K562 (cell line): Measurements from ENCODE around the gene SPCS3. TPM values are rescaled to one million over a fixed set of nuclear protein-coding genes. Genes with fewer than 3 reads are reported as not detected.

Source experiments
- ATAC-seq: fragments of 200-7000 bp; cut with Tn5 transposase; 3 replicates; pipeline ENCODE4 v1.9.1; 2020; ENCODE audit warnings: moderate library complexity
- BruUV-seq: library from RNA; stranded (reverse); fragments of 400-500 nt; replicated peaks from 2 replicates; lab custom pipeline; 2021; lab: Mats Ljungman, UMichigan
- CTCF ChIA-PET: fragments of 300-600 bp; formaldehyde crosslinking; extraction: SDS; loops from one replicate; lab custom pipeline; 2021; ENCODE audit warnings: low intra/inter-chr PET ratio; lab: Yijun Ruan, JAX
- POLR2A ChIA-PET: fragments of 300-600, 350-650 bp; sonication (Branson Sonifier 250); formaldehyde crosslinking; extraction: SDS; loops from one replicate; lab custom pipeline; 2021; ENCODE audit warnings: antibody characterized with exemption, inconsistent platforms; lab: Yijun Ruan, JAX
- DNase-seq, 4 experiments: peaks; one replicate each; pipeline versions ENCODE4 v3.0.0 to v3.0.0-alpha.2; 2011 to 2018; ENCODE audit warnings: low spot score in 3 of 4, mixed read lengths in 3 of 4; ENCODE audit errors: extremely low read depth in 1 of 4
- FAIRE-seq: peaks from 2 replicates; lab custom pipeline; 2011; peaks lifted over from hg19 to GRCh38; lab: Jason Lieb, UNC
- H2AFZ ChIP-seq: 2 replicates; pipeline ENCODE4 v1.6.0; 2011; ENCODE audit warnings: low read depth, low read length, control low read depth, inconsistent platforms
- H3K27ac ChIP-seq: fragments of 200-600 bp; 3 replicates; pipeline ENCODE4 v1.8.0; 2011; ENCODE audit warnings: low read depth, mild to moderate bottlenecking, control low read depth, inconsistent platforms, low read length, moderate library complexity, mixed read lengths; ENCODE audit errors: extremely low read depth
- H3K27me3 ChIP-seq, 2 experiments: fragments of 300-600 bp in 1 of 2; 2 replicates in 1 of 2; 3 replicates in 1 of 2; pipeline versions ENCODE4 v1.6.0 to v1.8.0; 2011; ENCODE audit warnings: inconsistent platforms in 2 of 2, low read length in 2 of 2, mild to moderate bottlenecking in 1 of 2, mixed read lengths in 1 of 2, moderate library complexity in 1 of 2; ENCODE audit not compliant: control insufficient read depth in 2 of 2, insufficient read depth in 2 of 2
- H3K36me3 ChIP-seq: fragments of 300-600 bp; 3 replicates; pipeline ENCODE4 v1.8.0; 2011; ENCODE audit warnings: mild to moderate bottlenecking, low read length, inconsistent platforms; ENCODE audit not compliant: control insufficient read depth, insufficient read depth
- H3K4me1 ChIP-seq, 2 experiments: fragments of 200-600 bp in 1 of 2; replicated peaks in 1 of 2; 2 replicates in 1 of 2; 3 replicates in 1 of 2; pipeline versions ENCODE4 v1.5.1 to v1.8.0; 2011; ENCODE audit warnings: inconsistent platforms in 2 of 2, low read length in 2 of 2, mild to moderate bottlenecking in 1 of 2, mixed read lengths in 1 of 2, moderate library complexity in 1 of 2; ENCODE audit not compliant: control insufficient read depth in 2 of 2, insufficient read depth in 2 of 2
- H3K4me2 ChIP-seq: 2 replicates; pipeline ENCODE4 v1.6.1; 2011; ENCODE audit warnings: low read length, control low read depth, inconsistent platforms, mixed read lengths; ENCODE audit not compliant: insufficient read depth
- H3K4me3 ChIP-seq: fragments of 200-600 bp; sonication (generic), shearing (Covaris generic); 2 replicates; pipeline ENCODE4 v1.5.1; 2016; ENCODE audit warnings: control low read depth, inconsistent platforms
- H3K79me2 ChIP-seq: fragments of 200-600 bp; 3 replicates; pipeline ENCODE4 v1.8.0; 2011; ENCODE audit warnings: low read length, inconsistent platforms; ENCODE audit not compliant: control insufficient read depth, insufficient read depth
- H3K9ac ChIP-seq, 2 experiments: 2 replicates each; pipeline versions ENCODE4 v1.6.0 to v1.6.1; 2011; ENCODE audit warnings: low read depth in 2 of 2, low read length in 2 of 2, control low read depth in 1 of 2, inconsistent platforms in 1 of 2, mild to moderate bottlenecking in 1 of 2, mixed read lengths in 1 of 2; ENCODE audit not compliant: insufficient read depth in 1 of 2
- H3K9me1 ChIP-seq: one replicate; pipeline ENCODE4 v1.6.0; 2011; ENCODE audit warnings: inconsistent platforms, mild to moderate bottlenecking, low read length, moderate library complexity; ENCODE audit not compliant: control insufficient read depth, insufficient read depth
- H3K9me3 ChIP-seq: replicated peaks from 2 replicates; pipeline ENCODE4 v1.5.1; 2011; ENCODE audit warnings: low read depth, low read length, inconsistent platforms; ENCODE audit not compliant: control insufficient read depth, insufficient read depth
- H4K20me1 ChIP-seq: replicated peaks from 2 replicates; pipeline ENCODE4 v1.6.1; 2011; ENCODE audit warnings: low read length, inconsistent platforms, mixed read lengths; ENCODE audit not compliant: control insufficient read depth, insufficient read depth
- E2F6 ChIP-seq, 2 experiments: IDR thresholded peaks; 2 replicates each; pipeline ENCODE4 v1.6.1; 2011; ENCODE audit warnings: borderline replicate concordance in 1 of 2, control low read depth in 1 of 2, low read depth in 1 of 2, low read length in 1 of 2, mild to moderate bottlenecking in 1 of 2, mixed read lengths in 1 of 2, moderate library complexity in 1 of 2; ENCODE audit not compliant: insufficient read depth in 1 of 2, insufficient read length in 1 of 2, poor library complexity in 1 of 2, severe bottlenecking in 1 of 2; ENCODE audit errors: extremely low read depth in 1 of 2
- FOXK1 ChIP-seq: sonication (generic); formaldehyde crosslinking; IDR thresholded peaks from 2 replicates; pipeline ENCODE4 v1.8.0; 2022; ENCODE audit warnings: missing genetic modification reagents, mild to moderate bottlenecking, borderline replicate concordance
- GABPA ChIP-seq: fragments of 200-800 bp; sonication (Bioruptor generic); conservative IDR thresholded peaks from 2 replicates; pipeline ENCODE4 v1.6.1; 2016; ENCODE audit warnings: low read depth, missing genetic modification characterization, missing compliant biosample characterization
- HMBOX1 ChIP-seq: sonication (generic); IDR thresholded peaks from 2 replicates; pipeline ENCODE4 v1.6.1; 2016
- NCOR1 ChIP-seq: fragments of 450-650 bp; IDR thresholded peaks from 2 replicates; pipeline ENCODE4 v1.6.1; 2016; ENCODE audit warnings: mild to moderate bottlenecking, moderate library complexity
- NR0B1 ChIP-seq: fragments of 450-650 bp; IDR thresholded peaks from one replicate; pipeline ENCODE4 v1.6.1; 2018; ENCODE audit warnings: mild to moderate bottlenecking, moderate library complexity; ENCODE audit not compliant: partially characterized antibody
- NR4A1 ChIP-seq, 2 experiments: fragments of 250-450 bp in 1 of 2; fragments of 450-650 bp in 1 of 2; sonication (Bioruptor Pico) in 1 of 2; IDR thresholded peaks; 2 replicates each; pipeline versions ENCODE4 v1.4.0 to v1.6.1; 2016 to 2020; ENCODE audit warnings: mild to moderate bottlenecking in 2 of 2, missing compliant biosample characterization in 1 of 2, missing genetic modification characterization in 1 of 2, moderate library complexity in 1 of 2
- PHF21A ChIP-seq: fragments of 450-650 bp; IDR thresholded peaks from 2 replicates; pipeline ENCODE4 v1.6.1; 2017; ENCODE audit warnings: low read depth, borderline replicate concordance
- RBM14 ChIP-seq: fragments of 200-400 bp; formaldehyde crosslinking; IDR thresholded peaks from 2 replicates; pipeline ENCODE4 v1.6.1; 2018; ENCODE audit warnings: low read depth, mild to moderate bottlenecking, low read length, moderate library complexity, borderline replicate concordance; ENCODE audit not compliant: insufficient read depth
- RBM15 ChIP-seq: fragments of 200-400 bp; formaldehyde crosslinking; IDR thresholded peaks from 2 replicates; pipeline ENCODE4 v1.6.1; 2018; ENCODE audit warnings: mild to moderate bottlenecking, low read length, moderate library complexity; ENCODE audit not compliant: insufficient read depth
- RBM25 ChIP-seq: fragments of 200-400 bp; formaldehyde crosslinking; IDR thresholded peaks from 2 replicates; pipeline ENCODE4 v1.6.1; 2018; ENCODE audit warnings: low read length, low read depth, moderate library complexity; ENCODE audit not compliant: severe bottlenecking
- SMC3 ChIP-seq: conservative IDR thresholded peaks from 2 replicates; pipeline ENCODE4 v1.6.1; 2011; ENCODE audit warnings: low read depth, low read length, improper control_type of control experiment; ENCODE audit not compliant: insufficient read depth
- SOX6 ChIP-seq: fragments of 450-650 bp; IDR thresholded peaks from 2 replicates; pipeline ENCODE4 v1.6.1; 2014; ENCODE audit warnings: mild to moderate bottlenecking
- WGBS: fragments of 100-300 bp; shearing (Covaris generic); methylation state at CpG from one replicate; pipeline ENCODE4 v1.1.6; 2016; ENCODE audit warnings: low coverage, mixed read lengths; ENCODE audit not compliant: insufficient coverage; ENCODE audit errors: missing lambda C conversion rate; 5-methylcytosine and 5-hydroxymethylcytosine counted together
- in situ Hi-C: fragments of 300-500 bp; cut with MboI; formaldehyde crosslinking; loops from 4 replicates; pipeline ENCODE4 v1.15.0; 2018; ENCODE audit warnings: inconsistent platforms, mixed read lengths
- intact Hi-C: fragments of 100-400 bp; cut with micrococcal nuclease; formaldehyde crosslinking; loops from 2 replicates; pipeline ENCODE4 v1.14.2; 2022
- polyA plus RNA-seq, 8 experiments: library from polyadenylated mRNA; depleted of rRNA in 4 of 8; stranded (reverse) in 5 of 8; unstranded in 3 of 8; fragments of >200 nt; fragmentation: Nextera tagmentation in 2 of 8; fragmentation: Illumina TruSeq in 1 of 8; extraction: Ambion mirVana in 2 of 8; extraction: Trizol in 1 of 8; gene quantifications; 2 replicates each; pipeline versions ENCODE4 v1.2.1 to v1.2.3, GENCODE V29; 2011 to 2014; ENCODE audit warnings: inconsistent platforms in 1 of 8, missing spikeins in 1 of 8
- total RNA-seq, 7 experiments: library from RNA; depleted of rRNA in 6 of 7; stranded (reverse); fragments of >200 nt in 6 of 7; fragmentation: Illumina TruSeq in 2 of 7; extraction: Trizol in 2 of 7; gene quantifications; 2 replicates each; pipeline versions ENCODE4 v1.2.1 to v1.2.3, GENCODE V29; 2011 to 2021; ENCODE audit warnings: low replicate concordance in 1 of 7
- TF ChIP-seq, protein P1 (sequence below): IDR thresholded peaks from 2 replicates; pipeline ENCODE4 v1.6.1; 2011; ENCODE audit warnings: borderline replicate concordance, low read depth, mild to moderate bottlenecking, moderate library complexity, low read length; ENCODE audit not compliant: insufficient read depth, poor library complexity, severe bottlenecking
- TF ChIP-seq, protein P2 (sequence below): sonication (generic); formaldehyde crosslinking; IDR thresholded peaks from 2 replicates; pipeline ENCODE4 v1.9.0; 2022; ENCODE audit warnings: mild to moderate bottlenecking, missing genetic modification reagents

Gene SPCS3
- total and polyA plus RNA-seq, 9 of the 15 experiments (the other 6 are each of a cell fraction or from before 2014, with no cell fraction given): 64.6 to 196 (median 85.4) TPM

DNA sequence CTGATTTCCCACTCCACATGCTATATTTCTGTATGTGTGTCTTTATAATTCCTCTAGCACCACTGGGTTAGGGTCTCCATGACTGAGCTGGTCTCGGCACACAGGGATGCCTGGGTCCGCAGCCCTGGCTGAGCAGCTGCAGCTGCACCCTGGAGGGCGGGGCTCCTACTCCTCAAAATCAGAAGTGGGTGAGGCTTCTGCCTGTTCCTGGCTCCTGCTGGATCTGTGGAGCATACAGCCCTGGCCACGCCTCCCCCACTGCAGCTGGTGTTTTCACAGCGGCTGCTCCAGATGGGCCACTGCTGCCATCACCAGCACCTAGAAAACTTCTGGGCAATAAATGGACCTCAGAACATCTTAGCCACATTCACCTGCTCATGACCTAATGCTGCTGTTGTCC, 30.9 kb downstream of the SPCS3 start:
- Histone ChIP-seq H3K27ac (no peak overlapping the region), H3K4me2 (no peak overlapping the region), H3K79me2 (no peaks in the 10 kb centered on the region), H3K9ac (no peak overlapping the region), H3K4me3 (no peak overlapping the region), H2AFZ (no peak overlapping the region), H3K9me1 (no peaks in the 10 kb centered on the region), H3K4me1 (no peaks in the 10 kb centered on the region), H3K27me3 (no peaks in the 10 kb centered on the region), H3K9me3 (no peaks in the 10 kb centered on the region), H4K20me1 (no peaks in the 10 kb centered on the region), H3K36me3 (no peaks in the 10 kb centered on the region)
- in situ Hi-C loops (no loop called here), intact Hi-C loops (no loop called here)
- ChIA-PET POLR2A (no interaction called here), CTCF (no interaction called here)
- ATAC-seq (no peak), FAIRE-seq (no peak), DNase-seq (no peak)
- no TSS peak for BruUV-seq
- 3% methylated on average over 4 of the region's 5 CpGs for WGBS
- TF ChIP-seq HMBOX1 (no peak), SOX6 (no peak), NR0B1 (no peak), NCOR1 (no peak), PHF21A (no peak), E2F6 (IDR thresholded peaks at IDR 0.05; ENCODE audit: borderline replicate concordance in 1 of 2, extremely low read depth in 1 of 2, insufficient read depth in 1 of 2, insufficient read length in 1 of 2, low read depth in 1 of 2, low read length in 1 of 2, poor library complexity in 1 of 2, severe bottlenecking in 1 of 2) (no peak), RBM14 (no peak), FOXK1 (CRISPR knock-in tag) (no peak), GABPA (no peak), SMC3 (no peak), NR4A1 (CRISPR knock-in tag; IDR thresholded peaks at IDR 0.05) (no peak), NR4A1 (tag; IDR thresholded peaks at IDR 0.05) (no peak), RBM25 (no peak), RBM15 (no peak)
- TF ChIP-seq, protein P1, sequence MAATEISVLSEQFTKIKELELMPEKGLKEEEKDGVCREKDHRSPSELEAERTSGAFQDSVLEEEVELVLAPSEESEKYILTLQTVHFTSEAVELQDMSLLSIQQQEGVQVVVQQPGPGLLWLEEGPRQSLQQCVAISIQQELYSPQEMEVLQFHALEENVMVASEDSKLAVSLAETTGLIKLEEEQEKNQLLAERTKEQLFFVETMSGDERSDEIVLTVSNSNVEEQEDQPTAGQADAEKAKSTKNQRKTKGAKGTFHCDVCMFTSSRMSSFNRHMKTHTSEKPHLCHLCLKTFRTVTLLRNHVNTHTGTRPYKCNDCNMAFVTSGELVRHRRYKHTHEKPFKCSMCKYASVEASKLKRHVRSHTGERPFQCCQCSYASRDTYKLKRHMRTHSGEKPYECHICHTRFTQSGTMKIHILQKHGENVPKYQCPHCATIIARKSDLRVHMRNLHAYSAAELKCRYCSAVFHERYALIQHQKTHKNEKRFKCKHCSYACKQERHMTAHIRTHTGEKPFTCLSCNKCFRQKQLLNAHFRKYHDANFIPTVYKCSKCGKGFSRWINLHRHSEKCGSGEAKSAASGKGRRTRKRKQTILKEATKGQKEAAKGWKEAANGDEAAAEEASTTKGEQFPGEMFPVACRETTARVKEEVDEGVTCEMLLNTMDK: no peak
- TF ChIP-seq, protein P2, sequence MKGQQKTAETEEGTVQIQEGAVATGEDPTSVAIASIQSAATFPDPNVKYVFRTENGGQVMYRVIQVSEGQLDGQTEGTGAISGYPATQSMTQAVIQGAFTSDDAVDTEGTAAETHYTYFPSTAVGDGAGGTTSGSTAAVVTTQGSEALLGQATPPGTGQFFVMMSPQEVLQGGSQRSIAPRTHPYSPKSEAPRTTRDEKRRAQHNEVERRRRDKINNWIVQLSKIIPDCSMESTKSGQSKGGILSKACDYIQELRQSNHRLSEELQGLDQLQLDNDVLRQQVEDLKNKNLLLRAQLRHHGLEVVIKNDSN (CRISPR knock-in tag): no peak
